Ovary (tissue), 9 donors: ENCODE measurements around the gene HDAC9. TPM values are rescaled to one million over a fixed set of nuclear protein-coding genes. Genes with fewer than 3 reads are reported as not detected.

Experiments used
- DNase-seq, 5 donors: peaks; one replicate each; pipeline ENCODE4 v3.0.0-alpha.2; 2019 to 2020
- H3K27ac ChIP-seq, 2 donors: fragments of 200-600 bp; one replicate each; pipeline versions ENCODE4 v1.5.1 to v1.8.0; 2019 to 2022
- H3K27me3 ChIP-seq: fragments of 200-600 bp; one replicate; pipeline ENCODE4 v1.8.0; 2022
- H3K36me3 ChIP-seq: fragments of 200-600 bp; sonication (generic); one replicate; pipeline ENCODE4 v1.5.1; 2019
- H3K4me1 ChIP-seq: one replicate; pipeline ENCODE4 v1.8.1; 2013; ENCODE audit warnings: mild to moderate bottlenecking, moderate library complexity; ENCODE audit not compliant: insufficient read depth
- H3K4me3 ChIP-seq: fragments of 200-600 bp; sonication (generic); one replicate; pipeline ENCODE4 v1.5.1; 2017
- H3K9me3 ChIP-seq, 2 donors: fragments of 200-600 bp in 1 of 2; sonication (generic) in 1 of 2; one replicate each; pipeline versions ENCODE4 v1.5.1 to v1.8.1; 2013 to 2019; ENCODE audit warnings: mild to moderate bottlenecking in 1 of 2, moderate library complexity in 1 of 2
- CTCF ChIP-seq, 3 donors: fragments of 450-650 bp in 2 of 3; fragments of 200-600 bp in 1 of 3; IDR thresholded peaks; one replicate each; pipeline versions ENCODE4 v1.5.1 to v1.8.0; 2016 to 2022; ENCODE audit warnings: antibody characterized with exemption in 3 of 3, mild to moderate bottlenecking in 1 of 3
- EP300 ChIP-seq: sonication (generic); formaldehyde crosslinking; IDR thresholded peaks from one replicate; pipeline ENCODE4 v1.6.1; 2017; ENCODE audit warnings: antibody characterized with exemption
- POLR2A ChIP-seq: fragments of 450-650 bp; IDR thresholded peaks from one replicate; pipeline ENCODE4 v1.6.1; 2017; ENCODE audit warnings: antibody characterized with exemption, mild to moderate bottlenecking, moderate library complexity
- WGBS, 3 donors: extraction: QIAGEN DNeasy Blood & Tissue Kit in 1 of 3; methylation state at CpG; one replicate each; pipeline versions ENCODE4 v1.1.5 to v1.1.7; 2013 to 2017; 5-methylcytosine and 5-hydroxymethylcytosine counted together
- intact Hi-C, 4 donors: fragments of 100-400 bp; cut with DNase I; formaldehyde crosslinking; loops; one replicate each; pipeline versions ENCODE4 v1.11.0 to v1.15.1; 2022 to 2023
- polyA plus RNA-seq, 2 donors: library from polyadenylated mRNA; stranded (reverse); fragments of 200-250 nt in 1 of 2; fragments of 350-450 nt in 1 of 2; fragmentation: Illumina TruSeq in 1 of 2; extraction: RNeasy Lipid Tissue Mini Kit (QIAGEN cat#74804) in 1 of 2; gene quantifications; one replicate each; pipeline ENCODE4 v1.2.3, GENCODE V29; 2013 to 2014
- total RNA-seq, 7 donors: library from RNA; depleted of rRNA in 2 of 7; stranded (reverse); fragments of >200 nt in 2 of 7; fragmentation: NEBNext Ultra II Directional in 3 of 7; extraction: Animal tissue kit (Norgen Biotek cat#: 25700) in 3 of 7; gene quantifications; one replicate each; pipeline versions ENCODE4 v1.1.0 to v1.2.4, GENCODE V29; 2016 to 2023
- donor health status: DM: no; HTN: no; CAD: no; lungs with moderate emphysema.
- donor health status: DM: no; HTN: no; CAD: no.
- donor health status: Bipolar disorder and iron deficiency.
- donor health status: DM: yes; HTN: yes; CAD: no.
- donor health status: DM: no; HTN: no; CAD: no.
- donor health status: DM: yes; HTN: yes; CAD: no.

HDAC9 gene
- total and polyA plus RNA-seq, 9 donors: 1.7 to 22.3 (median 6.0) TPM

GRCh38 chr7:18667466-18667865 lies 171.9 kb downstream of the HDAC9 start:
- Histone ChIP-seq H3K4me3 (no peak overlapping the region), H3K9me3 (no peaks in the 10 kb centered on the region), H3K4me1 (no peaks in the 10 kb centered on the region), H3K27me3 (no peaks in the 10 kb centered on the region), H3K36me3 (no peaks in the 10 kb centered on the region), H3K27ac (no peak overlapping the region)
- intact Hi-C loops: loop anchor here in 1 of 4 donors (10.0 kb wide), 1 partner anchor 313 kb away; no protein-coding TSS in a partner anchor
- DNase-seq: no peak
- WGBS, 3 donors: 33 to 51% (median 36%) methylated on average over 1 of the region's 1 CpG
- no peak for TF ChIP-seq EP300
- TF ChIP-seq CTCF (IDR thresholded peaks at IDR 0.05): no peak
- TF ChIP-seq POLR2A: no peak

- Histone ChIP-seq H3K27ac (no peak overlapping the region), H3K4me1 (no peaks in the 10 kb centered on the region), H3K9me3 (no peaks in the 10 kb centered on the region), H3K36me3 (no peaks in the 10 kb centered on the region), H3K4me3 (no peak overlapping the region), H3K27me3 (no peaks in the 10 kb centered on the region)
- TF ChIP-seq CTCF (IDR thresholded peaks at IDR 0.05): no peak
- DNase-seq: no peak
- intact Hi-C loops: no loop called here
- WGBS, 3 donors: 65 to 79% (median 72%) methylated on average over 5 of the region's 5 CpGs
Measured at GRCh38 chr7:18671176-18671575, 175.6 kb downstream of the HDAC9 start.

DNA sequence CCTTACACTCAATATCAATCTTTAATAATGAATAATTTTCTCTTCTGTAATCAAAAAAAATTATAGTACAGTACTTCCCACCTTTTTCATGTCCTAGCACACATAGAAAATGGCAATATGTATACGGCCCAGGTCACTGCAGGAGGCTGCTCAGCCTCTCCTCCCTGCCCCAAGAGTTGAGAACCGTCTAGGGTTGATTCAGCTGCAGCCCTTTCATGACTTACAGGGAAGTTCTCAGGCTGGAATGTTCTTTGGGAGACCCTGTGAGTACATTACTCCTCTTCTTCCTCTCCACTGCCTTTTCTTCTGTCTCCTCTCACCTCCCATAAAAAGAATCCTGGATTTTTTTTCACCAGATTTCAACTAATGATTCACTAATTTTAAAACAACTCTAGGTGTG lies 180.0 kb downstream of the HDAC9 start:
- Histone ChIP-seq H3K27me3 (no peaks in the 10 kb centered on the region), H3K9me3 (no peaks in the 10 kb centered on the region), H3K27ac (no peak overlapping the region), H3K4me3 (no peak overlapping the region), H3K4me1 (no peaks in the 10 kb centered on the region), H3K36me3 (no peaks in the 10 kb centered on the region)
- no peak for TF ChIP-seq EP300
- no peak for TF ChIP-seq POLR2A
- no peak for TF ChIP-seq CTCF (IDR thresholded peaks at IDR 0.05)
- WGBS, 3 donors: 62 to 78% (median 65%) methylated on average over 2 of the region's 2 CpGs
- no peak for DNase-seq
- intact Hi-C loops: no loop called here

DNA sequence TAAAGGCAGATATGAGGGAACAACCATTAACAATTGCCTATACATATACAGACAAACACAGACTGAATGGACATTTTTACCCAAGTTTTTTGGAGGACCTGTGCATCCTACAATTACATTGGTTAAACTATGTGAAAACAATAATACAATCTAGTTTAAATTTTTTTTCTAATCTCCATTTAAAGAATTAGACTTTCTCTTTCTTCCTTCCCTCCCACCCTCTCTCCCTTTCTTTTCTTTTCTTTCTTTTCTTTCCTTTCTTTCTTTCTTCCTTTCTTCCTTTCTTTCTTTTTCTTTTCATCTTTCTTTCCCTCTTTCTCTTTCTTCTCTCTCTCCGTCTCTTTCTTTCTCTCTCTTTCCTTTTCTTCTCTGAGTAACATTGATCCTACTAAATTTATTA lies 183.7 kb downstream of the HDAC9 start:
- TF ChIP-seq CTCF (IDR thresholded peaks at IDR 0.05): no peak
- TF ChIP-seq POLR2A: no peak
- TF ChIP-seq EP300: no peak
- Histone ChIP-seq H3K27me3 (no peaks in the 10 kb centered on the region), H3K36me3 (no peaks in the 10 kb centered on the region), H3K4me1 (no peaks in the 10 kb centered on the region), H3K4me3 (no peak overlapping the region), H3K27ac (no peak overlapping the region), H3K9me3 (no peaks in the 10 kb centered on the region)
- WGBS, 3 donors: 75 to 96% (median 94%) methylated on average over 1 of the region's 1 CpG
- no peak for DNase-seq
- intact Hi-C loops: no loop called here

- Histone ChIP-seq H3K4me3 (no peak overlapping the region), H3K9me3 (no peaks in the 10 kb centered on the region), H3K27ac (no peak overlapping the region), H3K4me1 (no peaks in the 10 kb centered on the region), H3K36me3 (no peaks in the 10 kb centered on the region), H3K27me3 (no peaks in the 10 kb centered on the region)
- intact Hi-C loops: no loop called here
- DNase-seq: no peak
- TF ChIP-seq CTCF (IDR thresholded peaks at IDR 0.05) (no peak), POLR2A (no peak), EP300 (no peak)
- 81 to 82% (median 82%) methylated on average over 2 of the region's 2 CpGs for WGBS, 3 donors
Measured at GRCh38 chr7:18680576-18680975, 185.0 kb downstream of the HDAC9 start.
